SIG-M5 treated with dmso at 0.1 percent for 504 hours (cell line): ENCODE results near the gene SOCS6.
"Not testable (repeated sequence)": the region's sequence is repeated elsewhere in the genome, so short reads cannot be mapped to it uniquely, and the experiment has no call there.

ENCODE experiments used
- DNase-seq: peaks from one replicate; lab custom pipeline; 2025; ENCODE audit not compliant: unreplicated experiment; lab: John Stamatoyannopoulos, UW

Gene SOCS6

GRCh38 chr18:70288851-70289328 is at the start of gene SOCS6:
TSS of gene SOCS6 (plus strand) at chr18:70289045. CDS start at chr18:70324669, 35,624 bp downstream.
- peak; percentile 42 for DNase-seq

DNA sequence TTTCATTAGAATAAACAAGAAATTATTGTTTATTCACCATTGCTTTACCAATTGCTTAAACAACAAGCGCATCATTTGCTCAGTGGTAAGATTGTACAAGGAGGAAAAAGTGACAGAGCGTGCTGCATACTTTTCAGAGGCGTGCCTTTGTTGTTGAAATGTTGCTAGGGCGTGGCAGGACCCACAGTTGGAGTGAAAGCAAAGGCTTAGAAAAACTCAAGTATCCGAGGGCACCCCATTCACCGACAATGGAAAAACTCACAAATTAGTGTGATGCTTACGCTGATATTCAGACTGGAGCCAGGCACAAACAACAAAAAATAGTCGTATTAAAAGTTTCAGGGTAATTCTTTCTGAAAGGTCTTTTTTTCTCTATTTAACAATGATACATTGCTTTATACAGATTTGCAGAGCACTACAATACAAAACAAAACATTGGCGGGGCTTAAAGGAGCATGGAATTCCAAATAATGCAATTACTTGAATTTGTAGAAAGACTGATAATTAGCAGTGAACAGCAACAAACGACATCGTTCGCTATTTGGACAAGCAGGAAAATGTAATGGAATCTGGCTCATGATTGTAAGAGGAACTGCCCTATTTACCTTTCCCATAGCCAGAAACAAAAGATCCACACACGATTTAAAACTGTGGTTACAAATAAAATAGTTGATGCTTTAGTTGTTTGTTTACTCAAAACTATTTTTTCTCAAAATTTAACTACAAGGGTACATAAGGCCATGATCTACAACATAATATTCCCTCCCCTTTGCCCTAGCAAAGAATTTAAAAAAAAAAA is 45.5 kb upstream of the SOCS6 start:
- no peak for DNase-seq

- DNase-seq = no peak
Measured at GRCh38 chr18:70246061-70246466, 42.8 kb upstream of the SOCS6 start.

- no peak for DNase-seq
Measured at GRCh38 chr18:70249118-70249517, 39.7 kb upstream of the SOCS6 start.

DNA sequence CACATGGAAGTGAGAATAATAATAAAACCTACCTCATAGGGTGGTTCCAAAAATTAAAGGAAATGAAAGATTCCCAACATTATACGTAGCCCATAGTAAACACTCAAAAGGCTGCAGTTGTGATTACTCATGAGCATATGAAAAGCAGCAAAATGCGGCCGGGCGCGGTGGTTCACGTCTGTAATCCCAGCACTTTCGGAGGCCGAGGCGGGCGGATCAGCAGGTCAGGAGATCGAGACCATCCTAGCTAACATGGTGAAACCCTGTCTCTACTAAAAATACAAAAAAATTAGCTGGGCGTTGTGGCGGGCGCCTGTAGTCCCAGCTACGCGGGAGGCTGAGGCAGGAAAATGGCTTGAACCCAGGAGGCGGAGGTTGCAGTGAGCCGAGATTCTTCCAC is 39.0 kb upstream of the SOCS6 start:
- not testable (repeated sequence) for DNase-seq

- DNase-seq = no peak
Measured at GRCh38 chr18:70250781-70251180, 38.1 kb upstream of the SOCS6 start.

DNA sequence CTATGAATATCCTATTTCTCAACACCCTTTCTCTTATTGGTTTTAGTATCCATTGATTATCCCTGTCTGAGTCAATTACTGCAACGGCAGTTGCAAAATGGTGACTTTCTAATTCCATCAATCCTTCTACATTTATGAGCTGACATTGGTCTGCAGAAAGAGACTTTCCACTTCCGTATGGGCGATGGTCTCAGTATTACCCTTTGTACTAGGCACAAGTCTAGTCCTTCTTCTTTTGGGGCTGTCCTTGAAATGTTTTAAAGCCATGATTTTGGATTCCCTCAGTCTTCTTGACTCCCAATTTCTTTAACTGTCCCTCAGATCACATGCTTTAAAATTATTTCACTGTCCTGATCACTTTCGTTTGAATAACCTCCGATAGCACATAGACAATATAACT is 32.7 kb upstream of the SOCS6 start:
- no peak for DNase-seq

DNA sequence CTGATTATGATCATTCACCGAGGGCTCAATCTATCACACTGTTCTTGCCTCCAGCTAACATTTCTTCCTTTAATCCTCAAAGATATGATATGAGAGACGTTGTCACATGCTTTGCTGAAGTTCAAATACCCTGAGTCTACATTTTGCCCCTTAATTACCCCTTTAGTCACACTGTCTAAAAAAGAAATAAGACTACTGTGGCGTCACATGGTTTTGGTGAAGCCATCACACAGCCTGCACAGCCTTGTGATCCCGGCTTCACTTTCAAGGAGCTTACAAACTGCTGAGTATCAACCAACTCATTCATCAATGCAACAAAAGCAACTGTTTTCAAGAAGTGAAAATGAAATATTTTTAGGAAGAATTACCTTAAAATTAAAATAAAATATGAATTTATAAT is 31.9 kb upstream of the SOCS6 start:
- DNase-seq = no peak

DNA sequence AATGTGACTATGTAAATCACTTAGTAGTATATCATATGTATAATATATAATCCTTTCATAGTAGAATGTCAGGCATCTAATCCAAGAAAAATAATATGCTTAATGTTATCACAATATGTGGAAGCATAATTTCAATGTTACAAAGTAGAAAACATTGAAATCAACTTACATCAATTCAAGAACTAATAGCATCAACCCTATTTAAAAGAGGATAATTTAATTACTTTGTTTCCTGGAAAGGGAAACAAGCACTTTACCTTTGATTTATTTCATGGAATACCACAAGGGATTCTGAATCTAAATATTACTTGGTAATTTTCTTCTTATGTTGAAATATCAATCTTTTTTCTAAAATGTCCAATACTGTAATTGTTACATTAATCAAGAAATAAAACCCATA is 30.6 kb upstream of the SOCS6 start:
- DNase-seq = no peak

GRCh38 chr18:70260683-70261082 is 28.2 kb upstream of the SOCS6 start:
- no peak for DNase-seq

DNA sequence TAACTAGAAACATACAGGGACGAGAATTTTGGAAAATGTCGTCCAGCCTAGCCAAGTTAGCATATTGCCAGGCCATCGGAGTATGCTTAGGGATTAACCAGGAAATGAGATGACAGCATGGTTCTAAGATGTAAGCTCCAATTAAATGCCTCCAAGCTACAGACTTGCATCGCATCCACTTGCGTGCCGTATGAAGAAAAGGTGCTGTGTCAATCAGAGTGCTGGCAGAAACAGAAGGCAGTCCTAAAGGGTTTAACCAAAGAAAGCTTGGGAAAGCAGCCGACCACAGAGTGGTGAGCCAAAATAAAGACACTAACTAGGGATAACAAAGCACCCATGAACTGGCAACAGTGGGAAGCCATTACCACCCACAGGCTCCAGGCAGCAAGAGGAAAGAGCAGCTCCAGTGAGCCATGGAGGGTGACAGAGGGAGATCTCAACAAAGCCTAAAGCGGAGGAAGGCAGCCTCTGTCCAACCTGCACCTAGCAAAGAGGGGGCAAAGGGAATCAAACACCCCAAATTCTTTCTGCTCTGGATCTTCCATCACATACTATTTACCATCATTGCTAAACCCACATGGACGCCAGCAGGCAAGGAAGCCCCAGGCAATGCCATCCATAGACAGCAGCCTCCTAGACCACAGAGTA is 27.6 kb upstream of the SOCS6 start:
- no peak for DNase-seq

- DNase-seq = no peak
Measured at GRCh38 chr18:70263336-70263735, 25.5 kb upstream of the SOCS6 start.

DNA sequence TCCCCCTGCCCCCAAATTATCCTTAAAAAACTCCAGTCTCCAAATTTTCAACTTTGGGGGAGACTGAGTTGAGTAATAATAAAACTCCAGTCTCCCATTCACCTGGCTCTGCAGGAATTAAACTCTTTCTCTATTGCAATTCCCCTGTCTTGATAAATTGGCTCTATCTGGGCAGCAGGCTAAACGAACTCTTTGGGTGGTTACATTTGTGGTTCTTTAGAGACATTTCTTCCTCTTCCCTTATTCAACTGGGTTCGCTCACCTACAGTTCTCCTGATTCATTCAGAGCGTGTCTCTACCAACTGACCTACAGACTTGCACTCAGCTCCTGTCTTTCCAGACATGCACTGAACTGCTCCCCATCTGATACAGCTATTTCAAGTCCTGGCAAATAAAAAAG is 17.1 kb upstream of the SOCS6 start:
- no peak for DNase-seq

DNA sequence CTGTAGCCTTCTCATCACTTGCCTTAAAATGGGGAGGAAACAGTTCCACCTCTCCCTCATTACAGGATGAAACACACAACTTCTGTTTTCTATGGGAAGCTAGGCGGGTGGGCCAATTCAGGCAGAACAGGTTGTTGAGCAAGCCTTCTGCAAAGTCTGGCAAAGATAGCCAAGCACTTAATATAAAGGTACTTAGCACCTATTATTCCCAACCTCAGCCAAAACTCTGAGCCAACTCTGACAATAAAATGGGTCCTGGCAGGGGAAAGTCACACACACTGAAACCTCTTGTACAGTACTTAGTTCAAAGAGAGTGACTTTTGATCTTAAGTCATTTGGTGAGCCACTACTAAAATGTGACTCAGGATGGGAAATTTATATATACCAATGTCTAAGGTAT is 15.8 kb upstream of the SOCS6 start:
- no peak for DNase-seq

- no peak for DNase-seq
Measured at GRCh38 chr18:70276416-70277191, 12.2 kb upstream of the SOCS6 start.

GRCh38 chr18:70279470-70279869 is 9.4 kb upstream of the SOCS6 start:
- DNase-seq = no peak

DNA sequence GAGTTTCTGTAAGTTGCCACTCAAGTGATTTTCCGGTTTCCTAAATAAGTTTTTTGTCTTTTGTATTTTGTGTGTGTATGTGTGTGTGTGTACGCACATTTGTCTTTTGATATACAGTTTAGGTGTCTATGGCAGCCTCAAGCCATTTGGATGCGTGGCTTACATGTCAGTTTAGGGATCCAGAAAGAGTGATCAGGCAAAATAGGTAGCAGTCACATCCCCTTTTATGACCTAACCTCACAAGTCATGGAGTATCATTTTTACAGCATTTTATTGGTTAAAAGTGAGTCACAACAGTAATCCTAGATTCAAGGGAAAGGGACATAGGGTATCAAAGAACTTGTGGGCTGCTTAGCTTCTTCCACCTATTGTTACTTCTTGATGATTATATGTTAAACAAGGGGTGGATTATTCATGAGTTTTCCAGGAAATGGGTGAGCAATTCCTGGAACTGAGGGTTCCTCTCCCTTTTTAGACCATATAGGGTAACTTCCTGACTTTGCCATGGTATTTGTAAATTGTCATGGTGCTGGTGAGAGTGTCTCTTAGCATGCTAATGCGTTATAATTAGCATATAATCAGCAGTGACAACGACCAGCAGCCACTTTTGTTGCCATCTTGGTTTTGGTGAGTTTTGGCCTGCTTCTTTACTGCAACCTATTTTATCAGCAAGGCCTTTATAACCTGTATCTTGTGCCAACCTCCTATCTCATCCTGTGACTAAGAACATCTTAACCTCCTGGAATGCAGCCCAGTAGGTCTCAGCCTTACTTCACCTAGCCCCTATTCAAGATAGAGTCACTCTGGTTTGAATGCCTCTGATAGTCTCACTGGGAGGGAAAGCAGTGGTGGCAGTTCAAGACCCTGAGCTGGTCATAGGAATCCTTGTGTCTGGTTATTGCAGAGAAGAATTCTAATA is 8.6 kb upstream of the SOCS6 start:
- no peak for DNase-seq

GRCh38 chr18:70284976-70285620 is 3.7 kb upstream of the SOCS6 start:
- peak; percentile 85 for DNase-seq

- no peak for DNase-seq
Measured at GRCh38 chr18:70287731-70288130, 1.1 kb upstream of the SOCS6 start.

DNA sequence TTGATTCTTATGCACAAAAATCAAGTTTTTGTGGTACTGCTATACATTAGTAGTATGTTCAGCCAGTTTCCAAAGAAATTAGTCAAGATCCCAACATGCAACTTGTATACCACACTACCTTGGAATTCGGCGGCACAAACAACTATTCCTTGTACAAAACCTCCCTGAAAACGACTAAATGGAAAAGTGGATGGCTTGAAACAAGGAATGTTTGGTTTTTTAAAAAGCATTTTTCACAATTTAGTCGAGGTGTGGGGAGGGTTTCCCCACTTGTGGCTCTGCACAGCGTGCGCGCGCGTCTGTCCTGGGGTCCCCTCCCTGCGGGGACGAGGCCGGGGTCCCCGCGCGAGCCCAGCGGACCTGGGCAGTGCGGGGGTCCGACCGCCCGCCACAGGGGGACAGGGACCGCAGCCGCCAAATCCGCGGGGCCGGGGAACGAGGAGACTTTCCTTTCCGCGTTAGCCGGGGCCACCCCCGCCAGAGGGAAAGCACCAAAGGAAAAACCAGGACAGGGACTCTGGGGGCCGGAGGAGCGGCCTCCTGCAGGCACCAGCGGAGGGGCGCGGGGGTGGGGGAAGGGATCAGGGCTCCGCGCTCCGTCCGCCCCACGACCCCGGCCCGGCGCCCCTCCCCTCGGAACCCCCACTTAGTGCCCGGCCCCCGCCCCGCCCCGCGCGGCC is 534 bp upstream of the SOCS6 start:
- DNase-seq = no peak
